IPS DF 6.9 (cell line): ENCODE results near the gene COL15A1.
A peak's percentile ranks its signal among the peaks of the same experiment; 100 is the strongest.

Experiments
- DNase-seq: peaks from one replicate; pipeline ENCODE4 v3.0.0-alpha.2; 2013; ENCODE audit warnings: low read depth, low spot score
- H3K27ac ChIP-seq: one replicate; pipeline ENCODE4 v1.5.1; 2013; ENCODE audit warnings: low read length, control low read depth
- H3K27me3 ChIP-seq: 2 replicates; pipeline ENCODE4 v1.6.1; 2013; ENCODE audit warnings: mild to moderate bottlenecking, low read length; ENCODE audit not compliant: control insufficient read depth, insufficient read depth
- H3K36me3 ChIP-seq: 2 replicates; pipeline ENCODE4 v1.6.1; 2013; ENCODE audit warnings: low read length; ENCODE audit not compliant: control insufficient read depth, insufficient read depth
- H3K4me1 ChIP-seq: 2 replicates; pipeline ENCODE4 v1.6.1; 2013; ENCODE audit warnings: low read length; ENCODE audit not compliant: control insufficient read depth, insufficient read depth
- H3K4me3 ChIP-seq: 2 replicates; pipeline ENCODE4 v1.5.1; 2013; ENCODE audit warnings: mild to moderate bottlenecking, low read length
- H3K9me3 ChIP-seq: 2 replicates; pipeline ENCODE4 v1.6.1; 2013; ENCODE audit warnings: low read length, inconsistent platforms; ENCODE audit not compliant: control insufficient read depth, insufficient read depth
- WGBS: extraction: QIAGEN DNeasy Blood & Tissue Kit; methylation state at CpG from one replicate; pipeline ENCODE4 v1.1.7; 2013; ENCODE audit warnings: mixed read lengths, missing lambda C conversion rate; ENCODE audit not compliant: insufficient read length, insufficient coverage; 5-methylcytosine and 5-hydroxymethylcytosine counted together

COL15A1 gene

GRCh38 chr9:98944057-98944733, 488 bp downstream of the COL15A1 start:
- no peak for DNase-seq
- no CpG with 5 or more reads among the region's 46 CpGs for WGBS

DNA sequence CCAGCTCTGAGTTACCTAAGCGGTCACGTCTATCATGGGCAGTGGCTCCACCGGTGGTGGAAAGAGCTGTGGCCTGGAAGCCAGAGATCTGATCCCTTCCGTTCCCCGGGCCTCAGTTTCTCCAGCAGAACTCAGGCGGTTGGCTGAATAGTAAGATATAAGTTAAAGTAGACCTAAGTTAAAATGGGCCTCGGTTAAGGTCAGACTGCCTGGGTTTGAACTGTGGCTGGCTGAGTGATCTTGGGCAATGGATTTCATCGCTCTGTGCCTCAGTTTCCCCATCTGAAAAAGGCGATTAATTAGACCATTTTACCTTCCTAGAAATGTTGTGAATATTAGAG, 997 bp downstream of the COL15A1 start:
- no peak for DNase-seq
- Histone ChIP-seq H3K36me3 (no peaks in the 10 kb centered on the region), H3K9me3 (no peaks in the 10 kb centered on the region), H3K4me1 (no peaks in the 10 kb centered on the region), H3K27me3 (peaks cover 32% of the 10 kb centered on the region), H3K27ac (no peak overlapping the region), H3K4me3 (no peak overlapping the region)
- WGBS, result no CpG with 5 or more reads among the region's 9 CpGs

More at GRCh38 chr9:98944057-98944733, 488 bp downstream of the COL15A1 start:
- Histone ChIP-seq H3K27ac (no peak overlapping the region), H3K4me3 (peak overlapping the region; percentile 39; the same call in 1 of the 2 replicates), H3K9me3 (no peaks in the 10 kb centered on the region), H3K27me3 (peaks cover 32% of the 10 kb centered on the region), H3K36me3 (no peaks in the 10 kb centered on the region), H3K4me1 (no peaks in the 10 kb centered on the region)

DNA sequence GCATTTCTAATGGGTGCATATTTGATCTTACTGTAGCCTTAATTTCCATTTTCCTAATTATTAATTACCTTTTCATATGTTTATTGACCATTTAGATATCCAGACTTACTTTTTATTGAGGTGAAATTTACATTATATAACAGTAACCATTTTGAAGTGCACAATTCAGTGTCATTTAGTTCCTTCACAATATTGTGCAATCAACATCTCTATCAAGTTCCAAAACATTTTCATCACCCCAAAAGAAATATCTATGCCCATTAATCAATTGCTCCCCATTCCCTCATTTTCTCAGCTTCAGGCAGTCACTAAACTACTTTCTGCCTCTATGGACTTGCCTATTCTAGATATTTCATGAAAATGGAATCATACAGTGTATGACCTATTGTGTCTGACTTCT, 5.9 kb downstream of the COL15A1 start:
- H3K9me3 ChIP-seq, result no peaks in the 10 kb centered on the region
- no peaks in the 10 kb centered on the region for H3K36me3 ChIP-seq
- H3K4me1 ChIP-seq, result no peaks in the 10 kb centered on the region
- H3K4me3 ChIP-seq, result no peak overlapping the region
- no peak for DNase-seq
- H3K27me3 ChIP-seq, result peaks cover 9% of the 10 kb centered on the region
- H3K27ac ChIP-seq, result no peak overlapping the region

DNA sequence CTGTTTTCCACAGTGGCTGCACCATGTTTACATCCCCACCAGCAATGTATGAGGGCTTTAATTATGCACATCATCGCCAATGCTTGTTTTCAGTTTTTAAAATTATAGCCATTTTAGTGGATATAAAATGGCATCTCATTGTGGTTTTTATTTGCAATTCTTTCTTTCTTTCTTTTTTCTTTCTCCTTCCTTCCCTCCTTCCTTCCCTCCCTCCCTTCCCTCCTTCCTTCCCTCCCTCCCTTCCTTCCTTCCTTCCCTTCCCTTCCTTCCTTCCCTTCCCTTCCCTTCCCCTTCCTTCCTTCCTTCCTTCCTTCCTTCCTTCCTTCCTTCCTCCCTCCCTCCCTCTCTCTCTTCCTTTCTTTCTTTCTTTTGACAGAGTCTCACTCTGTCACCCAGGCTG, 6.6 kb downstream of the COL15A1 start:
- WGBS, result no CpG with 5 or more reads among the region's 1 CpG

GRCh38 chr9:98951967-98952366, 8.3 kb downstream of the COL15A1 start:
- H3K27me3 ChIP-seq, result no peaks in the 10 kb centered on the region
- no peak overlapping the region for H3K27ac ChIP-seq
- DNase-seq, result no peak
- H3K36me3 ChIP-seq, result no peaks in the 10 kb centered on the region
- no peaks in the 10 kb centered on the region for H3K9me3 ChIP-seq
- H3K4me3 ChIP-seq, result no peak overlapping the region
- H3K4me1 ChIP-seq, result no peaks in the 10 kb centered on the region
- WGBS, result no CpG with 5 or more reads among the region's 1 CpG

More for the DNA sequence above, 6.6 kb downstream of the COL15A1 start:
- H3K27ac ChIP-seq, result no peak overlapping the region
- no peak overlapping the region for H3K4me3 ChIP-seq
- H3K36me3 ChIP-seq, result no peaks in the 10 kb centered on the region
- H3K27me3 ChIP-seq, result peaks cover 4% of the 10 kb centered on the region; the same call in 1 of the 2 replicates
- H3K4me1 ChIP-seq, result no peaks in the 10 kb centered on the region
- DNase-seq, result no peak
- no peaks in the 10 kb centered on the region for H3K9me3 ChIP-seq

GRCh38 chr9:98953581-98954243, 10.0 kb downstream of the COL15A1 start:
- Histone ChIP-seq H3K4me1 (no peaks in the 10 kb centered on the region), H3K27me3 (no peaks in the 10 kb centered on the region), H3K4me3 (no peak overlapping the region; the same call in 1 of the 2 replicates), H3K27ac (no peak overlapping the region), H3K9me3 (no peaks in the 10 kb centered on the region), H3K36me3 (no peaks in the 10 kb centered on the region)
- WGBS, result no CpG with 5 or more reads among the region's 2 CpGs
- no peak for DNase-seq

DNA sequence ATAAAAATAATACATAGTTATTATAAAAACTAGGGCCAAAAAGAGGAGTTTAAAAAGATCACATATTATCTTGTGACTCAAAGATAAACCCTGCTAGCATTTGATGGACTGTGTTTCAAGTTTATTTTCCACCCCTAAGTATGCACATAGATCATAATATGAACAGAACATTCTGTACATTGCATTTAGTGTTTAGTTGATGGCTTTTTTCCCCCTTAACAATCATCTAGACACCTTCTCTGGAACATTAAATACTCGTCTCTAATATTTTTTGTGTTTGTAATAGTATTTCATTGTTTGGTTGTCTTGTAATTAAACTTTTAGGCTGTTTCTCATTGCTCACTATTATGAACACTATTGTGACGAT, 10.5 kb downstream of the COL15A1 start:
- Histone ChIP-seq H3K36me3 (no peaks in the 10 kb centered on the region), H3K9me3 (no peaks in the 10 kb centered on the region), H3K4me3 (no peak overlapping the region), H3K4me1 (no peaks in the 10 kb centered on the region), H3K27ac (no peak overlapping the region), H3K27me3 (no peaks in the 10 kb centered on the region)
- no CpG with 5 or more reads among the region's 2 CpGs for WGBS
- no peak for DNase-seq

DNA sequence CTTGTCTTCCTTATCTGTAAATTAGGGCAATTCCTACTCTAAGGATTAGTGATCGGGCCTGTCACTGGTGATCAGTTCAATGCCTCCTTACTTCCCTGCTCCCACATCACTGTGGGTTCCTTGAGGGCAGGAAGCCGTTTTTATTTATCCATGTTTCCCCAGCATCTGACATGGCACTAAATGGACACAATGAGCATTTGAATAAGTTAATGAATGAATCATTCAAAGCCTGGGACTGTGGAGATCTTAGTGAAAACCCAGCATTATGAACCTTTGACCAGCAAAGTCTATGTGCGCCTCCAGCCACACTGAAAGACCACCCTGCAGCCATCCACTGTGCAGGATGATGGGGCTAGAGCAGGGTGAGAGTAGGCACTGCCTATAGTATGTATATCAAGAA, 11.6 kb downstream of the COL15A1 start:
- no peak for DNase-seq
- Histone ChIP-seq H3K27ac (no peak overlapping the region), H3K4me3 (no peak overlapping the region), H3K36me3 (no peaks in the 10 kb centered on the region), H3K4me1 (no peaks in the 10 kb centered on the region), H3K27me3 (no peaks in the 10 kb centered on the region), H3K9me3 (no peaks in the 10 kb centered on the region)
- WGBS, result no CpG with 5 or more reads among the region's 3 CpGs

DNA sequence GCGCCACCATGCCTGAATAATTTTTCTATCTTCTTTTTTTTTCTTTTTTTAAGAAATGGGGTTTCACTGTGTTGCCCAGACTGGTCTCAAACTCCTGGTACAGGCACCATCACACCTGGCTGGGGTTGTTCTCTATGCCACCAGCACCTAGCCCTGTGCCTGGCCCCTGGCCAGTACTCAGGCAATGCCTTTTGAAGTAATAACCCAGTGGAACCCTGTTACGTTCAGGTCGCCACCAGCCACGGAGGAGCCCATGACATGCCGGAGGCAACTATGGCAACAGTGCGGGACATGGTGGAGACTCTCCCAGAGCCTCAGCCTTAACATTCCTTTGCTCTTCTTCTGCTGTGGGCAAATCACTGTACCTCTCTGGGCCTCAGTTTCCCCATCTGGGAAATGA, 14.1 kb downstream of the COL15A1 start:
- Histone ChIP-seq H3K36me3 (no peaks in the 10 kb centered on the region), H3K27ac (no peak overlapping the region), H3K4me1 (peaks cover 2% of the 10 kb centered on the region; the same call in 1 of the 2 replicates), H3K27me3 (no peaks in the 10 kb centered on the region), H3K9me3 (no peaks in the 10 kb centered on the region), H3K4me3 (no peak overlapping the region)
- DNase-seq, result no peak
- no CpG with 5 or more reads among the region's 6 CpGs for WGBS

DNA sequence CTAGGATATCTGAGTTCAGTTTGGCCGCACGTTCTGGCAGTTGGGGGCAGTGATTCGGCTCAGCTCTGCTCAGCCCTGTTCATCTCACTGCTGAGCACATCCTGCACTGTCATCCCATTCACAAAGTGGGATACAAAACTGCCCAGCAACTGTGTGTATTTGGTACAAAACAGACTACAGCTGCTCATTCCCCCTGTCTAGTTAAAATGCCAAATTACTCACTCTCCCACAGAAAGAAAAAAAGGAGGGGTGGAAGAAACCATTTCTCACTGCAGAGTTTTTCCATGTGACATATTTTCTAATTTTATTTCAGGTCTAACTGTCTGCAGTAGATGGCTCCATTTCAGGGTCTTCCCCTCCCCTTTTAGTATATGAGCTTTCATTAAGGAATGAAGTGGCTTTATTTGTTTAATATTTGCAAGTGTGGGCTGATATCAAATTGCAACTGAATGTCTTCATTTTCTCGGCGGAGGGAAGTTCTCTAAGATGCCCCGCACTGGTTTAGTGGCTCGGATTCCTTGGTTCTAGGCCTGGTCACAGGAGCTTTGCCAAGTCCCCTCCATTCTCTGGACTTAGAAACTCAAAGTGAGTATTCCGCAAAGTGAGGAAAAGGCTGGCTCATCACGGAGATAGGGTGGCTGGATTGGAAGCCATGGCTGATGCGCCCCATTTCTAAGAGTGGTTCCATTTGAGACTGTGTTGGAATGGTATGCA, 14.7 kb downstream of the COL15A1 start:
- H3K27ac ChIP-seq, result no peak overlapping the region
- no peaks in the 10 kb centered on the region for H3K36me3 ChIP-seq
- H3K9me3 ChIP-seq, result no peaks in the 10 kb centered on the region
- no peaks in the 10 kb centered on the region for H3K27me3 ChIP-seq
- no peak overlapping the region for H3K4me3 ChIP-seq
- no CpG with 5 or more reads among the region's 10 CpGs for WGBS
- H3K4me1 ChIP-seq, result peaks cover 4% of the 10 kb centered on the region
- no peak for DNase-seq
